ENCODE results near the gene KCNK3.

DNA sequence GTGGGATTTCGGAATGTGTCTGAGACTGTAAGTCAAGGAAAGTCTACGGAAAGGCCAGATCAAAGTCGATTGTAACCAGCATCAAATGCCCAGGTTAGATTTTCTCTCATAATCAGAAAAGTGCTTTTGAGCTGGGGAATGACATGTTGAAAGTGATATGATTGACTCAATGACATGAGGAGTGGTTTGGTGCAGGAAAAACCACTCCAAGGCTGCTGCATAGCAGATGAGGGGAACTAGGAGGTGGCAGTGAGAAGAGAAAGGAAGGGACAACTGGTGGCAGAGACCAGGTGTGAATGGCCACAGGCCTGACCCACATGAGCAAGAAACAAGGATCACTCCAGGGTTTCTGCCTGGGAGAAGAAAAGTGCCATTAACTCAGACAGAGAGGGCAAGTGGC is 72.4 kb downstream of the KCNK3 start:
- TF ChIP-seq, protein P1, sequence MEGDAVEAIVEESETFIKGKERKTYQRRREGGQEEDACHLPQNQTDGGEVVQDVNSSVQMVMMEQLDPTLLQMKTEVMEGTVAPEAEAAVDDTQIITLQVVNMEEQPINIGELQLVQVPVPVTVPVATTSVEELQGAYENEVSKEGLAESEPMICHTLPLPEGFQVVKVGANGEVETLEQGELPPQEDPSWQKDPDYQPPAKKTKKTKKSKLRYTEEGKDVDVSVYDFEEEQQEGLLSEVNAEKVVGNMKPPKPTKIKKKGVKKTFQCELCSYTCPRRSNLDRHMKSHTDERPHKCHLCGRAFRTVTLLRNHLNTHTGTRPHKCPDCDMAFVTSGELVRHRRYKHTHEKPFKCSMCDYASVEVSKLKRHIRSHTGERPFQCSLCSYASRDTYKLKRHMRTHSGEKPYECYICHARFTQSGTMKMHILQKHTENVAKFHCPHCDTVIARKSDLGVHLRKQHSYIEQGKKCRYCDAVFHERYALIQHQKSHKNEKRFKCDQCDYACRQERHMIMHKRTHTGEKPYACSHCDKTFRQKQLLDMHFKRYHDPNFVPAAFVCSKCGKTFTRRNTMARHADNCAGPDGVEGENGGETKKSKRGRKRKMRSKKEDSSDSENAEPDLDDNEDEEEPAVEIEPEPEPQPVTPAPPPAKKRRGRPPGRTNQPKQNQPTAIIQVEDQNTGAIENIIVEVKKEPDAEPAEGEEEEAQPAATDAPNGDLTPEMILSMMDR (IDR thresholded peaks at IDR 0.05; ENCODE audit: insufficient read depth, low read depth, low read length) = no peak
- TF ChIP-seq EZH2 (IDR thresholded peaks at IDR 0.05; ENCODE audit: insufficient read depth, low read length) = no peak

All from astrocyte (in vitro differentiated cells and primary cell).